PC-3 (cell line): Measurements from ENCODE around the gene ZDHHC24. TPM values are rescaled to one million over a fixed set of nuclear protein-coding genes. Genes with fewer than 3 reads are reported as not detected.

Source experiments
- ATAC-seq: fragments of 200-7000 bp; cut with Tn5 transposase; 2 replicates; pipeline ENCODE4 v1.9.1; 2020; ENCODE audit warnings: mild to moderate bottlenecking, moderate library complexity
- BruUV-seq: library from RNA; stranded (reverse); fragments of 400-500 nt; replicated peaks from 2 replicates; lab custom pipeline; 2021; lab: Mats Ljungman, UMichigan
- CTCF ChIA-PET: fragments of 300-600 bp; sonication (Branson Sonifier 250); formaldehyde crosslinking; loops from one replicate; lab custom pipeline; 2022; ENCODE audit warnings: antibody characterized with exemption; lab: Charles Lee
- POLR2A ChIA-PET: fragments of 300-600 bp; sonication (Branson Sonifier 250); formaldehyde crosslinking; loops from one replicate; lab custom pipeline; 2022; ENCODE audit warnings: antibody characterized with exemption; ENCODE audit not compliant: unreplicated experiment; lab: Charles Lee
- DNase-seq: peaks from one replicate; pipeline ENCODE4 v3.0.0-alpha.2; 2015
- H2AFZ ChIP-seq: fragments of 300-600 bp; sonication (generic); 2 replicates; pipeline ENCODE4 v1.6.0; 2016; ENCODE audit warnings: antibody characterized with exemption, low read length
- H3F3A ChIP-seq: fragments of 300-600 bp; sonication (generic); one replicate; pipeline ENCODE4 v1.6.0; 2017; ENCODE audit warnings: antibody characterized with exemption, low read length, control low read depth, mild to moderate bottlenecking; ENCODE audit not compliant: unreplicated experiment
- H3K27ac ChIP-seq: fragments of 300-600 bp; sonication (generic); 2 replicates; pipeline ENCODE4 v1.5.1; 2016; ENCODE audit warnings: mild to moderate bottlenecking, low read length
- H3K27me3 ChIP-seq: fragments of 300-600 bp; sonication (generic); 2 replicates; pipeline ENCODE4 v1.6.1; 2016; ENCODE audit warnings: low read length, mixed read lengths
- H3K36me3 ChIP-seq: fragments of 300-600 bp; sonication (generic); 2 replicates; pipeline ENCODE4 v1.6.1; 2016; ENCODE audit warnings: low read depth, mixed run types, low read length, mixed read lengths
- H3K4me1 ChIP-seq: fragments of 300-600 bp; sonication (generic); 2 replicates; pipeline ENCODE4 v1.5.1; 2016; ENCODE audit warnings: low read length; ENCODE audit not compliant: insufficient read depth
- H3K4me2 ChIP-seq: fragments of 300-600 bp; sonication (generic); 2 replicates; pipeline ENCODE4 v1.6.0; 2016; ENCODE audit warnings: low read length
- H3K4me3 ChIP-seq: fragments of 300-600 bp; sonication (generic); 2 replicates; pipeline ENCODE4 v1.5.1; 2016; ENCODE audit warnings: mild to moderate bottlenecking, low read length, mixed read lengths
- H3K79me2 ChIP-seq: fragments of 300-600 bp; sonication (generic); 2 replicates; pipeline ENCODE4 v1.6.1; 2017; ENCODE audit warnings: low read length, mixed read lengths
- H3K9ac ChIP-seq: fragments of 300-600 bp; sonication (generic); 2 replicates; pipeline ENCODE4 v1.6.0; 2016; ENCODE audit warnings: mild to moderate bottlenecking, low read length
- H3K9me2 ChIP-seq: fragments of 300-600 bp; sonication (generic); replicated peaks from 2 replicates; pipeline ENCODE4 v1.6.1; 2016; ENCODE audit warnings: mixed run types, low read length, mixed read lengths
- H3K9me3 ChIP-seq: fragments of 300-600 bp; sonication (generic); 2 replicates; pipeline ENCODE4 v1.6.1; 2016; ENCODE audit warnings: low read length, mixed read lengths
- H4K20me1 ChIP-seq: fragments of 300-600 bp; sonication (generic); 2 replicates; pipeline ENCODE4 v1.6.1; 2016; ENCODE audit warnings: low read length, mixed read lengths
- EZH2 ChIP-seq: fragments of 300-600 bp; sonication (generic); IDR thresholded peaks from one replicate; pipeline ENCODE4 v1.6.1; 2017; ENCODE audit warnings: antibody characterized with exemption, mild to moderate bottlenecking, low read length; ENCODE audit not compliant: unreplicated experiment
- EZH2phosphoT487 ChIP-seq: fragments of 300-600 bp; sonication (generic); IDR thresholded peaks from 2 replicates; pipeline ENCODE4 v1.6.1; 2018; ENCODE audit warnings: mild to moderate bottlenecking, antibody characterized with exemption, low read length, borderline replicate concordance
- intact Hi-C: fragments of 100-400 bp; cut with micrococcal nuclease; formaldehyde crosslinking; loops from 2 replicates; pipeline ENCODE4 v1.9.0; 2023
- total RNA-seq: library from RNA; depleted of rRNA; stranded (reverse); fragments of >200 nt; gene quantifications from 2 replicates; pipeline ENCODE4 v1.2.3, GENCODE V29; 2014
- TF ChIP-seq, protein P1 (sequence below): fragments of 300-600 bp; sonication (generic); conservative IDR thresholded peaks from 2 replicates; pipeline ENCODE4 v1.5.1; 2017; ENCODE audit warnings: antibody characterized with exemption, low read depth, mild to moderate bottlenecking, low read length

The ZDHHC24 gene
- total RNA-seq, 1 experiment from 2014 or later = 15.1 TPM

DNA sequence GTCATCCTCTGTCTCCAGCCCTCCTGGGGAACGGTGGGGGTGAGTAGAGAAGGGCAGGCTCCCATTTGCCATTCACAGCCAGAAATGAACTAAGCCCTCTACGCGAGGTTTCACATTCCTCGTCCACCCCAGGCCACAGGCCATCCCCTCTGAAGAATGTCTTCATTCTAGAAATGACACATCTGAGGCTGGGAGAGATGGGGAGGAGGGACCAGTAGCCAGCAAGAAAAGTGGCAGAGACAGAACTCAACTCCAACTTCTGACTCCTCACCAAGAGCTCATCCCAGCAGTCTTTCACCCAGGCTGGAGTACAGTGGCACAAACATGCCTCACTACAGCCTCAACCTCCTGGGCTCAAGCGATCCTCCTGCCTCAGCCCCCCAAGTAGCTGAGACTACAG lies 19.1 kb upstream of the ZDHHC24 start:
- H3K9ac ChIP-seq = no peak overlapping the region
- H4K20me1 ChIP-seq = no peaks in the 10 kb centered on the region
- H3K4me3 ChIP-seq = no peak overlapping the region
- peaks cover 6% of the 10 kb centered on the region; the same call in 1 of the 2 replicates for H3K4me1 ChIP-seq
- CTCF ChIA-PET = no interaction called here
- TF ChIP-seq, protein P1, sequence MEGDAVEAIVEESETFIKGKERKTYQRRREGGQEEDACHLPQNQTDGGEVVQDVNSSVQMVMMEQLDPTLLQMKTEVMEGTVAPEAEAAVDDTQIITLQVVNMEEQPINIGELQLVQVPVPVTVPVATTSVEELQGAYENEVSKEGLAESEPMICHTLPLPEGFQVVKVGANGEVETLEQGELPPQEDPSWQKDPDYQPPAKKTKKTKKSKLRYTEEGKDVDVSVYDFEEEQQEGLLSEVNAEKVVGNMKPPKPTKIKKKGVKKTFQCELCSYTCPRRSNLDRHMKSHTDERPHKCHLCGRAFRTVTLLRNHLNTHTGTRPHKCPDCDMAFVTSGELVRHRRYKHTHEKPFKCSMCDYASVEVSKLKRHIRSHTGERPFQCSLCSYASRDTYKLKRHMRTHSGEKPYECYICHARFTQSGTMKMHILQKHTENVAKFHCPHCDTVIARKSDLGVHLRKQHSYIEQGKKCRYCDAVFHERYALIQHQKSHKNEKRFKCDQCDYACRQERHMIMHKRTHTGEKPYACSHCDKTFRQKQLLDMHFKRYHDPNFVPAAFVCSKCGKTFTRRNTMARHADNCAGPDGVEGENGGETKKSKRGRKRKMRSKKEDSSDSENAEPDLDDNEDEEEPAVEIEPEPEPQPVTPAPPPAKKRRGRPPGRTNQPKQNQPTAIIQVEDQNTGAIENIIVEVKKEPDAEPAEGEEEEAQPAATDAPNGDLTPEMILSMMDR = no peak
- TF ChIP-seq EZH2 (no peak), EZH2phosphoT487 (no peak)
- H3K27ac ChIP-seq = no peak overlapping the region
- no peaks in the 10 kb centered on the region for H3K36me3 ChIP-seq
- no peak overlapping the region for H2AFZ ChIP-seq
- POLR2A ChIA-PET = no interaction called here
- no peak for ATAC-seq
- no peaks in the 10 kb centered on the region for H3K9me3 ChIP-seq
- DNase-seq = no peak
- H3K4me2 ChIP-seq = no peak overlapping the region
- no TSS peak for BruUV-seq
- no peaks in the 10 kb centered on the region for H3F3A ChIP-seq
- no peaks in the 10 kb centered on the region for H3K9me2 ChIP-seq
- intact Hi-C loops = no loop called here
- H3K27me3 ChIP-seq = no peaks in the 10 kb centered on the region
- no peaks in the 10 kb centered on the region for H3K79me2 ChIP-seq

DNA sequence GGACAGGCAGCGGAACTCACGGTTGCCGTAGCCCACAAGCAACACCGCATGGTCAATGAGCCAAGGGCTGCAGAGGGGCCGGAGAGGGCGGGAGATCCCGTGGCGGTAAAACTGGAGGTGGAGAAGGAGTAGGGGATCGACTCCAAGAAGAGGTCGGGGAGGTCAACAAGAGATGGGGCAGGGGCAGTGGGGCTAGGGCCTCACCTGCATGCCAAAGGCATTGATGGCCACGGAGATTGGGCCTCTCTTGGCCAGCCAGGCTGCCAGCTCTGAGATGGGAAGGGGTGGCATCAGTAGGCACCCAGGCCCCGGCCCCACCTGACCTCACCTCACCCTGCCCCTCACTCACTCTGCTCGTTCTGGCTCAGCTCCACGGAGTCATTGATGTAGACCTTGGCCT lies 18.7 kb upstream of the ZDHHC24 start:
- Histone ChIP-seq H3K9ac (no peak overlapping the region), H3K36me3 (no peaks in the 10 kb centered on the region), H3F3A (no peaks in the 10 kb centered on the region), H3K9me3 (no peaks in the 10 kb centered on the region), H3K79me2 (no peaks in the 10 kb centered on the region), H4K20me1 (no peaks in the 10 kb centered on the region), H3K4me1 (peaks cover 6% of the 10 kb centered on the region; the same call in 1 of the 2 replicates), H3K27me3 (no peaks in the 10 kb centered on the region), H2AFZ (no peak overlapping the region), H3K27ac (no peak overlapping the region), H3K9me2 (no peaks in the 10 kb centered on the region), H3K4me3 (no peak overlapping the region), H3K4me2 (no peak overlapping the region)
- intact Hi-C loops = no loop called here
- TF ChIP-seq EZH2 (no peak), EZH2phosphoT487 (no peak)
- TF ChIP-seq, protein P1 = no peak
- DNase-seq = no peak
- ChIA-PET POLR2A (no interaction called here), CTCF (no interaction called here)
- BruUV-seq = no TSS peak
- ATAC-seq = no peak

DNA sequence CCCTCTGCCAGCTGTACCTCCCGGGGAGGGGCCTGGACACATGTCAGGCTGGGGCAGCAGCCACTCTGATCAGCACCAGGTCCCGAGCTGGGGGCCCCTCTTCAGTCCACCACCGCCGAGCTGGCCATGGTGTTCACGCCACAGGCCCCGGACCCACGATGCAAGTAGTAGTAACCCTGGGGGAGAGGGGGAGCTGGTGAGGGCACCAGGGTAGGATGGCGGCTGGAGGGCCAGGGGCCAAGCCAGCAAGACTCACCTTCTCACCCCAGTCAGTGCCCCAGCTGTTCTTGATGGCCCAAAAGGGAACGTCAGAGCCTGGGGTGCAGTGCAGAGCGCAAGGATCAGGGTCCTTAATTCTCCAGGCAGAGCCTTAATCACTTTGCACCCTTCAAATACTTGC lies 18.0 kb upstream of the ZDHHC24 start:
- Histone ChIP-seq H3K9me2 (no peaks in the 10 kb centered on the region), H3K27ac (no peak overlapping the region)

More for the DNA sequence above, 18.0 kb upstream of the ZDHHC24 start:
- no peaks in the 10 kb centered on the region for H3F3A ChIP-seq
- H4K20me1 ChIP-seq = no peaks in the 10 kb centered on the region
- H3K36me3 ChIP-seq = no peaks in the 10 kb centered on the region
- H3K4me1 ChIP-seq = peaks cover 6% of the 10 kb centered on the region; the same call in 1 of the 2 replicates
- no peak for TF ChIP-seq EZH2
- TF ChIP-seq, protein P1 = no peak
- TF ChIP-seq EZH2phosphoT487 = no peak
- no peaks in the 10 kb centered on the region for H3K79me2 ChIP-seq
- intact Hi-C loops = no loop called here
- no peaks in the 10 kb centered on the region for H3K27me3 ChIP-seq
- no peak overlapping the region for H3K4me2 ChIP-seq
- no peaks in the 10 kb centered on the region for H3K9me3 ChIP-seq
- no TSS peak for BruUV-seq
- POLR2A ChIA-PET = no interaction called here
- ATAC-seq (no peak), DNase-seq (no peak)
- no peak overlapping the region for H2AFZ ChIP-seq
- H3K9ac ChIP-seq = no peak overlapping the region
- no peak overlapping the region for H3K4me3 ChIP-seq
- CTCF ChIA-PET = no interaction called here
